Activated CD4-positive, alpha-beta T cell treated with anti-CD3 and anti-CD28 coated beads for 4 hours (primary cell): ENCODE measurements around the gene RILPL1.
"Not testable (repeated sequence)": the region's sequence is repeated elsewhere in the genome, so short reads cannot be mapped to it uniquely, and the experiment has no call there.

Experiments used
- DNase-seq, 2 donors: peaks; one replicate each; pipeline ENCODE4 v3.0.0-alpha.2; 2020

Gene RILPL1

GRCh38 chr12:123528858-123529257, 4.7 kb downstream of the RILPL1 start:
- no peak for DNase-seq

- DNase-seq: no peak
Observed at GRCh38 chr12:123526542-123527080, 6.9 kb downstream of the RILPL1 start.

GRCh38 chr12:123524378-123524777, 9.1 kb downstream of the RILPL1 start:
- DNase-seq: no peak

GRCh38 chr12:123523518-123523917, 10.0 kb downstream of the RILPL1 start:
- no peak for DNase-seq

- no peak for DNase-seq
Observed at GRCh38 chr12:123522164-123522563, 11.4 kb downstream of the RILPL1 start.

GRCh38 chr12:123520567-123521474, 12.7 kb downstream of the RILPL1 start:
- DNase-seq: no peak

GRCh38 chr12:123519141-123520001, 14.1 kb downstream of the RILPL1 start:
- DNase-seq: no peak

- no peak for DNase-seq
Observed at GRCh38 chr12:123516216-123516780, 17.2 kb downstream of the RILPL1 start.

- not testable (repeated sequence) for DNase-seq
Observed at GRCh38 chr12:123514582-123515221, 18.8 kb downstream of the RILPL1 start.

- DNase-seq: no peak
Observed at GRCh38 chr12:123513805-123514204, 19.7 kb downstream of the RILPL1 start.

GRCh38 chr12:123512838-123513665, 20.5 kb downstream of the RILPL1 start:
- DNase-seq: no peak

- no peak for DNase-seq
Observed at GRCh38 chr12:123506843-123507236, 26.7 kb downstream of the RILPL1 start.

- DNase-seq: no peak
Observed at GRCh38 chr12:123506059-123506842, 27.3 kb downstream of the RILPL1 start.

GRCh38 chr12:123502163-123502704, 31.3 kb downstream of the RILPL1 start:
- DNase-seq: no peak

- no peak for DNase-seq
Observed at GRCh38 chr12:123499332-123499731, 34.2 kb downstream of the RILPL1 start.

- no peak for DNase-seq
Observed at GRCh38 chr12:123498126-123498825, 35.2 kb downstream of the RILPL1 start.

- DNase-seq: no peak
Observed at GRCh38 chr12:123497065-123497464, 36.5 kb downstream of the RILPL1 start.

- DNase-seq: no peak
Observed at GRCh38 chr12:123494124-123494851, 39.2 kb downstream of the RILPL1 start.
